EL (cell line): ENCODE measurements around the gene PGBD2.
"Not testable (repeated sequence)": the region's sequence is repeated elsewhere in the genome, so short reads cannot be mapped to it uniquely, and the experiment has no call there.

Source experiments
- DNase-seq: peaks from one replicate; pipeline ENCODE4 v3.0.0-alpha.2; 2016

The PGBD2 gene

GRCh38 chr1:248906009-248906752, at the start of gene PGBD2:
TSS of gene PGBD2 (plus strand) at chr1:248906235. CDS start at chr1:248913863, 7,628 bp downstream.
- DNase-seq: peak; percentile 92

- no peak for DNase-seq
Observed at GRCh38 chr1:248857201-248857600, 48.8 kb upstream of the PGBD2 start.

- no peak for DNase-seq
Observed at GRCh38 chr1:248857749-248858095, 48.3 kb upstream of the PGBD2 start.

- peak; percentile 70 for DNase-seq
Observed at GRCh38 chr1:248858096-248858890, 47.7 kb upstream of the PGBD2 start.

GRCh38 chr1:248858891-248859889, 46.8 kb upstream of the PGBD2 start, which contains the start of gene ZNF692:
TSS of gene ZNF692 (minus strand) at chr1:248859085. CDS start at chr1:248858309, 776 bp downstream.
- peak; percentile 96 for DNase-seq

- DNase-seq: no peak
Observed at GRCh38 chr1:248860007-248860406, 46.0 kb upstream of the PGBD2 start.

GRCh38 chr1:248861616-248862015, 44.4 kb upstream of the PGBD2 start:
- no peak for DNase-seq

- DNase-seq: no peak
Observed at GRCh38 chr1:248862695-248862997, 43.4 kb upstream of the PGBD2 start.

- peak; percentile 83 for DNase-seq
Observed at GRCh38 chr1:248862998-248863881, 42.8 kb upstream of the PGBD2 start.

GRCh38 chr1:248871837-248872401, 34.1 kb upstream of the PGBD2 start:
- no peak for DNase-seq

- peak; percentile 70 for DNase-seq
Observed at GRCh38 chr1:248872752-248873408, 33.2 kb upstream of the PGBD2 start.

GRCh38 chr1:248873409-248873992, 32.5 kb upstream of the PGBD2 start:
- peak; percentile 96 for DNase-seq

- DNase-seq: no peak
Observed at GRCh38 chr1:248873993-248874533, 32.0 kb upstream of the PGBD2 start.

GRCh38 chr1:248881261-248881660, 24.8 kb upstream of the PGBD2 start:
- DNase-seq: no peak

GRCh38 chr1:248882427-248882826, 23.6 kb upstream of the PGBD2 start:
- not testable (repeated sequence) for DNase-seq

- no peak for DNase-seq
Observed at GRCh38 chr1:248884632-248885295, 21.3 kb upstream of the PGBD2 start.

GRCh38 chr1:248885646-248886045, 20.4 kb upstream of the PGBD2 start:
- DNase-seq: no peak

GRCh38 chr1:248886237-248886895, 19.7 kb upstream of the PGBD2 start:
- peak; percentile 8 for DNase-seq

- DNase-seq: not testable (repeated sequence)
Observed at GRCh38 chr1:248889914-248890243, 16.2 kb upstream of the PGBD2 start.
